Measurements from ENCODE around the gene KCNQ1OT1.

KCNQ1OT1 gene

DNA sequence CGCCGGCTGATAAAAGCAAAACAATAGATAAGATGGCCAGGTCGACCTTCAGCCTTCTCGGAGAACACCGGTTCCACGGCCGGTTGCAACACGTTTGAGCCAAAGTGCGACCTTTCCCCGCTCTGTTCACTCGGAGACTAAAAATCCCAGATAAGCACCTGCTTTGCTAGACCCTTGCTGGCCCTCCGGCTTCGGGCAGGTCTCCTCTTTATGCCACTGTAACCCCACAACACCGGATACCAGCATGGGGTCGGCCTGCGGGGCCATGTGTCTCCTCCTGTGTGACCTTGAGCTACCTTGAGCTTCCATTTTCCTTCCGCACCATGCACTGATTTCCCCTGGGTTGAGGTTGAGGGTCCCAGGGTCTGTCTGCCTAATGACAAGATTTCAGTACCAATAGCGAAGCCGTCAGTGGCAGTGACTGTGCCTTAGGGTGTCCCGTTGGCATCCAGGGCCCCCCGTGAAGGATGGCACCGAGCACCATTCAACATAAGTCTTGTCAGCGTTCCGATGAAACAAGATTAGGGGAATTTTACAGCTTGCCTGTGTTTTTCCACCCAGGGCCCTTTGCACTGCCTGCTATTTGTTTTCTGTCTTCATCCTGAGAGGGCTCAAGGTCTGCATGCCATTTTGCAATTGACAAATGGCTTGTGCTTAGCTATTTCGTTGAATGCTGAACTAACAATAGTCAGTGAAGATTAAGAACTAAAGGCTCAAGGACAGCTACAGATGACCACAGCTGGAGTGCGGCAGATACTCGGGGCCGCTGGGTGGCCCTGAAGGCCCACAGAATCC is 136.4 kb downstream of the KCNQ1OT1 start:
- Histone ChIP-seq H3K4me3 (ENCODE audit: low read length, poor library complexity, severe bottlenecking) (no peak overlapping the region), H3K9me3 (ENCODE audit: insufficient read depth, low read depth, low read length) (no peaks in the 10 kb centered on the region), H4K20me1 (ENCODE audit: insufficient read depth, low read length, poor library complexity, severe bottlenecking) (no peaks in the 10 kb centered on the region), H3K9me2 (replicated peaks; ENCODE audit: low read depth, low read length) (no peaks in the 10 kb centered on the region), H3K36me3 (ENCODE audit: insufficient read depth, low read length) (no peaks in the 10 kb centered on the region), H3K9ac (ENCODE audit: low read depth, low read length, poor library complexity, severe bottlenecking) (no peak overlapping the region), H3K27me3 (ENCODE audit: insufficient read depth, low read length, poor library complexity, severe bottlenecking) (no peaks in the 10 kb centered on the region), H3K79me2 (ENCODE audit: insufficient read depth, low read length) (no peaks in the 10 kb centered on the region), H3K4me2 (ENCODE audit: low read depth, low read length, poor library complexity, severe bottlenecking) (no peak overlapping the region), H2AFZ (ENCODE audit: low read length) (no peak overlapping the region), H3K4me1 (ENCODE audit: insufficient read depth, low read length, poor library complexity, severe bottlenecking) (peaks cover 8% of the 10 kb centered on the region), H3F3A (ENCODE audit: low read depth) (no peaks in the 10 kb centered on the region)
- TF ChIP-seq, protein P1, sequence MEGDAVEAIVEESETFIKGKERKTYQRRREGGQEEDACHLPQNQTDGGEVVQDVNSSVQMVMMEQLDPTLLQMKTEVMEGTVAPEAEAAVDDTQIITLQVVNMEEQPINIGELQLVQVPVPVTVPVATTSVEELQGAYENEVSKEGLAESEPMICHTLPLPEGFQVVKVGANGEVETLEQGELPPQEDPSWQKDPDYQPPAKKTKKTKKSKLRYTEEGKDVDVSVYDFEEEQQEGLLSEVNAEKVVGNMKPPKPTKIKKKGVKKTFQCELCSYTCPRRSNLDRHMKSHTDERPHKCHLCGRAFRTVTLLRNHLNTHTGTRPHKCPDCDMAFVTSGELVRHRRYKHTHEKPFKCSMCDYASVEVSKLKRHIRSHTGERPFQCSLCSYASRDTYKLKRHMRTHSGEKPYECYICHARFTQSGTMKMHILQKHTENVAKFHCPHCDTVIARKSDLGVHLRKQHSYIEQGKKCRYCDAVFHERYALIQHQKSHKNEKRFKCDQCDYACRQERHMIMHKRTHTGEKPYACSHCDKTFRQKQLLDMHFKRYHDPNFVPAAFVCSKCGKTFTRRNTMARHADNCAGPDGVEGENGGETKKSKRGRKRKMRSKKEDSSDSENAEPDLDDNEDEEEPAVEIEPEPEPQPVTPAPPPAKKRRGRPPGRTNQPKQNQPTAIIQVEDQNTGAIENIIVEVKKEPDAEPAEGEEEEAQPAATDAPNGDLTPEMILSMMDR (conservative IDR thresholded peaks at IDR 0.05; ENCODE audit: low read length): no peak
- TF ChIP-seq EZH2phosphoT487 (IDR thresholded peaks at IDR 0.05; ENCODE audit: borderline replicate concordance): no peak

DNA sequence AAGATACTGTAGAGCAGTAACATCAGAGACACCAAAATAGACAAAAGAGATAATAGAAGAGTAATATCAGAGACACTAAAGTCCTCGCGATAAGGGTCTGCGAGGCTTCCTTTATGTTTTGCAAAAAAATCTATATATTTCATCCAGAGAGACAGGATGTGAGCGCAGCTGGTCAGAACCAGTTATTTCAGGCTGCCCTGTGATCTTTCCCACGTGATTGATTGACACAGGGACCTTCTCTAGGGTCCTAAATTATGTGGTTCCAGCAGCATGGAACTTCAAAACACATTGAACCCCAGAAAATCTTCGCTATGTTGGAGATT is 136.9 kb downstream of the KCNQ1OT1 start:
- Histone ChIP-seq H3F3A (ENCODE audit: low read depth) (no peaks in the 10 kb centered on the region), H3K4me2 (ENCODE audit: low read depth, low read length, poor library complexity, severe bottlenecking) (no peak overlapping the region)

DNA sequence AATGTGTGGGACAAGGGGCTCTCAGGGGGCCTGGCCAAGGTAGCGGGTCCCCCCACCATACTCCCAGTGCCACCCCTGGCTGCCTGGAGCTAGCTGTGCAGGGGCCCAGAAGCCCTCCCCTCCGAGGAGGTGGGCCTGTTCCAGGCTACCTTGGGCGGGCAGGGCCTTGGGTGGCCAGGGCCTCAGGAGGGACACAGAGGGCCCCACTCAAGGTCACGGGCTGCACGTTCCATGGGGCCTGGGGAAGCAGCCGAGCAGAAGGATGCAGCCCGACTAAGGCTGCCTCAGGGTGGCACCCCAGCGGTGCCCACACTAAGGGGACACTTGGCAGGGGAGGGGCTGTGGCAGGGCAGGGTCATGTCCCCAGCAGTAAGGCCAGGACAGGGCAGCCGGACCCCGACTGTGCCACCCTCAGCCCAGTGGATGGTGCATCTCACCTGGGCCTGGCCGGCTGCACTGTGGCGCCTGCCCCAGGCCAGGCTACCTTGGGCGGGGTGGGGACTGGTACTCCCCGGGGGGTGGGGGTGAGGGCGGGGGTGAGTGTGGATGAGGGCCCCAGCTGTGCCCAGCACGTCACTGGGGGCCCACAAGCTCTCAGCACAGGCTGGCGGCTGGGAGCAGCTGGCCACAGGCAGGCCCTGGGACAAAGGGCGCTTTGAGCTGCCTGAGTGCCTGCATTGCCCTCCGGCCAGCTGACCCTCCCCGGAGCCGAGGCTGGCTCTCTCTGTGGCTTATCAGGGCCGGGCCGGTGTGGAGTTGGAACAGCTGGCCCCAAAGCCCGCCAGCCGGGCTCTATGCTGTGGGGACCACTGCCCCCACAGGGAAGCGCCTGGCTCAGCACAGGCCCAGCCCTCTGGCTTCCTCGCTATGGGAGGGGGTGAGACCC is 137.9 kb downstream of the KCNQ1OT1 start:
- no peak overlapping the region for H2AFZ ChIP-seq (ENCODE audit: low read length)
- H3F3A ChIP-seq (ENCODE audit: low read depth): no peaks in the 10 kb centered on the region
- no peak for TF ChIP-seq EZH2phosphoT487 (IDR thresholded peaks at IDR 0.05; ENCODE audit: borderline replicate concordance)
- TF ChIP-seq, protein P1 (conservative IDR thresholded peaks at IDR 0.05; ENCODE audit: low read length): no peak
- H3K36me3 ChIP-seq (ENCODE audit: insufficient read depth, low read length): no peaks in the 10 kb centered on the region
- no peaks in the 10 kb centered on the region for H4K20me1 ChIP-seq (ENCODE audit: insufficient read depth, low read length, poor library complexity, severe bottlenecking)
- peaks cover 8% of the 10 kb centered on the region for H3K4me1 ChIP-seq (ENCODE audit: insufficient read depth, low read length, poor library complexity, severe bottlenecking)
- H3K9ac ChIP-seq (ENCODE audit: low read depth, low read length, poor library complexity, severe bottlenecking): no peak overlapping the region
- no peaks in the 10 kb centered on the region for H3K79me2 ChIP-seq (ENCODE audit: insufficient read depth, low read length)
- H3K4me2 ChIP-seq (ENCODE audit: low read depth, low read length, poor library complexity, severe bottlenecking): no peak overlapping the region
- no peaks in the 10 kb centered on the region for H3K27me3 ChIP-seq (ENCODE audit: insufficient read depth, low read length, poor library complexity, severe bottlenecking)
- H3K9me2 ChIP-seq (replicated peaks; ENCODE audit: low read depth, low read length): no peaks in the 10 kb centered on the region
- no peaks in the 10 kb centered on the region for H3K9me3 ChIP-seq (ENCODE audit: insufficient read depth, low read depth, low read length)
- H3K4me3 ChIP-seq (ENCODE audit: low read length, poor library complexity, severe bottlenecking): no peak overlapping the region

More for the DNA sequence above, 136.9 kb downstream of the KCNQ1OT1 start:
- Histone ChIP-seq H3K36me3 (ENCODE audit: insufficient read depth, low read length) (no peaks in the 10 kb centered on the region), H3K4me1 (ENCODE audit: insufficient read depth, low read length, poor library complexity, severe bottlenecking) (peaks cover 8% of the 10 kb centered on the region), H3K79me2 (ENCODE audit: insufficient read depth, low read length) (no peaks in the 10 kb centered on the region), H3K4me3 (ENCODE audit: low read length, poor library complexity, severe bottlenecking) (no peak overlapping the region), H3K9me3 (ENCODE audit: insufficient read depth, low read depth, low read length) (no peaks in the 10 kb centered on the region), H2AFZ (ENCODE audit: low read length) (no peak overlapping the region), H3K9ac (ENCODE audit: low read depth, low read length, poor library complexity, severe bottlenecking) (no peak overlapping the region), H3K27me3 (ENCODE audit: insufficient read depth, low read length, poor library complexity, severe bottlenecking) (no peaks in the 10 kb centered on the region), H3K9me2 (replicated peaks; ENCODE audit: low read depth, low read length) (no peaks in the 10 kb centered on the region), H4K20me1 (ENCODE audit: insufficient read depth, low read length, poor library complexity, severe bottlenecking) (no peaks in the 10 kb centered on the region)
- TF ChIP-seq, protein P1 (conservative IDR thresholded peaks at IDR 0.05; ENCODE audit: low read length): no peak
- no peak for TF ChIP-seq EZH2phosphoT487 (IDR thresholded peaks at IDR 0.05; ENCODE audit: borderline replicate concordance)

Measured in Loucy (cell line).